HEK293 (cell line): ENCODE results near the gene SERPINA12.

Experiments
- CTCF ChIP-seq: fragments of 450-650 bp; formaldehyde crosslinking; IDR thresholded peaks from 2 replicates; pipeline ENCODE4 v1.5.1; 2016; ENCODE audit warnings: missing biosample characterization, missing genetic modification characterization
- GLIS2 ChIP-seq: fragments of 450-650 bp; formaldehyde crosslinking; IDR thresholded peaks from 2 replicates; pipeline ENCODE4 v1.5.1; 2016; ENCODE audit warnings: missing biosample characterization, missing genetic modification characterization
- IKZF3 ChIP-seq: fragments of 450-650 bp; IDR thresholded peaks from 2 replicates; pipeline ENCODE4 v1.5.0; 2018; ENCODE audit warnings: missing biosample characterization, mild to moderate bottlenecking, missing genetic modification characterization, moderate library complexity
- KLF17 ChIP-seq: fragments of 450-650 bp; formaldehyde crosslinking; IDR thresholded peaks from 2 replicates; pipeline ENCODE4 v1.5.1; 2016; ENCODE audit warnings: missing biosample characterization, missing genetic modification characterization
- PATZ1 ChIP-seq: fragments of 450-650 bp; formaldehyde crosslinking; IDR thresholded peaks from 2 replicates; pipeline ENCODE4 v1.5.1; 2016; ENCODE audit warnings: missing biosample characterization, missing genetic modification characterization
- ZBTB26 ChIP-seq: fragments of 450-650 bp; formaldehyde crosslinking; optimal IDR thresholded peaks from 2 replicates; pipeline ENCODE3; 2016; ENCODE audit warnings: missing biosample characterization, mild to moderate bottlenecking, missing genetic modification characterization
- ZBTB49 ChIP-seq: fragments of 450-650 bp; formaldehyde crosslinking; IDR thresholded peaks from 2 replicates; pipeline ENCODE4 v1.5.1; 2016; ENCODE audit warnings: missing biosample characterization, missing genetic modification characterization, low read depth
- ZNF221 ChIP-seq: fragments of 450-650 bp; formaldehyde crosslinking; IDR thresholded peaks from 2 replicates; pipeline ENCODE4 v1.5.1; 2017; ENCODE audit warnings: missing biosample characterization, missing genetic modification characterization, borderline replicate concordance
- ZNF514 ChIP-seq: fragments of 450-650 bp; formaldehyde crosslinking; IDR thresholded peaks from 2 replicates; pipeline ENCODE4 v1.5.1; 2016; ENCODE audit warnings: missing biosample characterization, missing genetic modification characterization
- ZNF518A ChIP-seq: fragments of 450-650 bp; formaldehyde crosslinking; conservative IDR thresholded peaks from 2 replicates; pipeline ENCODE4 v1.5.1; 2016; ENCODE audit warnings: low read depth, missing biosample characterization, missing genetic modification characterization
- ZNF585B ChIP-seq: fragments of 450-650 bp; formaldehyde crosslinking; IDR thresholded peaks from 2 replicates; pipeline ENCODE4 v1.5.1; 2016; ENCODE audit warnings: missing biosample characterization, missing genetic modification characterization
- ZNF660 ChIP-seq: fragments of 450-650 bp; IDR thresholded peaks from 2 replicates; pipeline ENCODE4 v1.5.1; 2018; ENCODE audit warnings: missing biosample characterization, mild to moderate bottlenecking, missing genetic modification characterization
- ZNF692 ChIP-seq: fragments of 450-650 bp; formaldehyde crosslinking; IDR thresholded peaks from 2 replicates; pipeline ENCODE4 v1.5.1; 2016; ENCODE audit warnings: missing biosample characterization, missing genetic modification characterization
- ZSCAN23 ChIP-seq: fragments of 450-650 bp; formaldehyde crosslinking; IDR thresholded peaks from 2 replicates; pipeline ENCODE4 v1.5.1; 2016; ENCODE audit warnings: missing biosample characterization, missing genetic modification characterization
- ZSCAN30 ChIP-seq: fragments of 450-650 bp; IDR thresholded peaks from 2 replicates; pipeline ENCODE4 v1.5.1; 2018; ENCODE audit warnings: missing biosample characterization, mild to moderate bottlenecking, missing genetic modification characterization, moderate library complexity

The SERPINA12 gene

GRCh38 chr14:94485944-94486841, 23.1 kb downstream of the SERPINA12 start (continued):
- TF ChIP-seq ZBTB49 (no peak), ZNF585B (tag by site-specific recombination) (0 out of 2 replicates have a peak, but pooled peaks have one; percentile 1), ZBTB26 (tag by site-specific recombination) (peak; percentile 25), ZNF518A (tag by site-specific recombination) (0 out of 2 replicates have a peak, but pooled peaks have one; percentile 19), PATZ1 (tag by site-specific recombination) (peak; percentile 71), ZNF514 (tag by site-specific recombination) (no peak), KLF17 (tag by site-specific recombination) (no peak), IKZF3 (tag by site-specific recombination) (peak; percentile 63), CTCF (tag by site-specific recombination) (peak; percentile 84), ZNF221 (tag by site-specific recombination) (no peak), ZSCAN30 (peak; percentile 27; the same call in 1 of the 2 replicates), GLIS2 (tag by site-specific recombination) (peak; percentile 60; the same call in 1 of the 2 replicates), ZSCAN23 (tag by site-specific recombination) (no peak), ZNF660 (0 out of 2 replicates have a peak, but pooled peaks have one; percentile 22), ZNF692 (tag by site-specific recombination) (no peak)
